H9 (cell line): Measurements from ENCODE around the gene IGFL1. TPM values are rescaled to one million over a fixed set of nuclear protein-coding genes. Genes with fewer than 3 reads are reported as not detected.

Source experiments
- DNase-seq: peaks from one replicate; pipeline ENCODE4 v3.0.0-alpha.2; 2017
- H2AFZ ChIP-seq: one replicate; pipeline ENCODE4 v1.6.1; 2013; ENCODE audit warnings: mild to moderate bottlenecking, low read length, control low read depth, moderate library complexity
- H2AK5ac ChIP-seq: 2 replicates; pipeline ENCODE4 v1.6.1; 2013; ENCODE audit warnings: low read length, control low read depth, mixed read lengths; ENCODE audit not compliant: insufficient read length
- H2BK120ac ChIP-seq: one replicate; pipeline ENCODE4 v1.6.1; 2013; ENCODE audit warnings: low read depth, mild to moderate bottlenecking, low read length, control low read depth, inconsistent platforms; ENCODE audit not compliant: poor library complexity, severe bottlenecking
- H2BK12ac ChIP-seq: 2 replicates; pipeline ENCODE4 v1.6.1; 2013; ENCODE audit warnings: low read length, control low read depth, mixed read lengths, low read depth; ENCODE audit not compliant: insufficient read length
- H2BK15ac ChIP-seq: 2 replicates; pipeline ENCODE4 v1.6.1; 2013; ENCODE audit warnings: low read depth, low read length, control low read depth
- H2BK20ac ChIP-seq: one replicate; pipeline ENCODE4 v1.6.1; 2013; ENCODE audit warnings: low read depth, mild to moderate bottlenecking, low read length, control low read depth, inconsistent platforms; ENCODE audit not compliant: poor library complexity, severe bottlenecking
- H2BK5ac ChIP-seq: 2 replicates; pipeline ENCODE4 v1.6.1; 2013; ENCODE audit warnings: low read length, control low read depth, mixed read lengths; ENCODE audit not compliant: insufficient read length
- H3K14ac ChIP-seq: 2 replicates; pipeline ENCODE4 v1.6.1; 2013; ENCODE audit warnings: low read length, control low read depth; ENCODE audit not compliant: insufficient read depth
- H3K18ac ChIP-seq: 2 replicates; pipeline ENCODE4 v1.6.1; 2013; ENCODE audit warnings: low read depth, mild to moderate bottlenecking, mixed read lengths, low read length, control low read depth; ENCODE audit not compliant: insufficient read length
- H3K23ac ChIP-seq: 2 replicates; pipeline ENCODE4 v1.6.1; 2013; ENCODE audit warnings: low read length, control low read depth, mixed read lengths, low read depth; ENCODE audit not compliant: insufficient read length
- H3K23me2 ChIP-seq: 2 replicates; pipeline ENCODE4 v1.6.1; 2013; ENCODE audit warnings: low read depth, mild to moderate bottlenecking, mixed read lengths, low read length, control low read depth; ENCODE audit not compliant: insufficient read length, poor library complexity, severe bottlenecking
- H3K27ac ChIP-seq: 2 replicates; pipeline ENCODE4 v1.5.1; 2013; ENCODE audit warnings: low read length, control low read depth, mixed read lengths, low read depth; ENCODE audit not compliant: insufficient read length
- H3K27me3 ChIP-seq: 2 replicates; pipeline ENCODE4 v1.6.1; 2013; ENCODE audit warnings: low read length, control low read depth, inconsistent platforms; ENCODE audit not compliant: insufficient read depth
- H3K4ac ChIP-seq: 2 replicates; pipeline ENCODE4 v1.6.1; 2013; ENCODE audit warnings: low read depth, mild to moderate bottlenecking, control low read depth, inconsistent platforms, low read length, moderate library complexity
- H3K4me1 ChIP-seq: 2 replicates; pipeline ENCODE4 v1.6.1; 2013; ENCODE audit warnings: low read length, control low read depth, inconsistent platforms; ENCODE audit not compliant: insufficient read depth
- H3K4me2 ChIP-seq: 2 replicates; pipeline ENCODE4 v1.6.1; 2013; ENCODE audit warnings: low read length, control low read depth, mixed read lengths; ENCODE audit not compliant: insufficient read length, insufficient read depth
- H3K56ac ChIP-seq: 2 replicates; pipeline ENCODE4 v1.6.1; 2013; ENCODE audit warnings: low read depth, mild to moderate bottlenecking, mixed read lengths, low read length, control low read depth; ENCODE audit not compliant: insufficient read length
- H3K79me1 ChIP-seq: 2 replicates; pipeline ENCODE4 v1.6.1; 2013; ENCODE audit warnings: low read depth, mild to moderate bottlenecking, moderate library complexity, low read length, control low read depth, inconsistent platforms; ENCODE audit not compliant: insufficient read depth, poor library complexity, severe bottlenecking
- H3K79me2 ChIP-seq: 2 replicates; pipeline ENCODE4 v1.6.1; 2013; ENCODE audit warnings: low read length, control low read depth, inconsistent platforms; ENCODE audit not compliant: insufficient read depth
- H3K9ac ChIP-seq: 2 replicates; pipeline ENCODE4 v1.6.1; 2013; ENCODE audit warnings: low read length, control low read depth, mixed read lengths; ENCODE audit not compliant: insufficient read length; ENCODE audit errors: extremely low read depth
- H3K9me3 ChIP-seq: one replicate; pipeline ENCODE4 v1.6.1; 2013; ENCODE audit warnings: low read depth, low read length, inconsistent platforms; ENCODE audit not compliant: control insufficient read depth
- H3T11ph ChIP-seq: one replicate; pipeline ENCODE4 v1.6.1; 2013; ENCODE audit warnings: mild to moderate bottlenecking, low read length, control low read depth, inconsistent platforms
- H4K20me1 ChIP-seq: one replicate; pipeline ENCODE4 v1.6.1; 2013; ENCODE audit not compliant: control insufficient read depth, insufficient read length, insufficient read depth
- H4K5ac ChIP-seq: 2 replicates; pipeline ENCODE4 v1.6.1; 2013; ENCODE audit warnings: low read depth, mild to moderate bottlenecking, mixed read lengths, low read length, control low read depth; ENCODE audit not compliant: insufficient read length
- H4K8ac ChIP-seq: replicated peaks from 2 replicates; pipeline ENCODE4 v1.6.1; 2013; ENCODE audit warnings: low read length, control low read depth, mixed read lengths, low read depth; ENCODE audit not compliant: insufficient read length
- H4K91ac ChIP-seq: 2 replicates; pipeline ENCODE4 v1.6.1; 2013; ENCODE audit warnings: low read depth, mild to moderate bottlenecking, moderate library complexity, mixed read lengths, low read length, control low read depth; ENCODE audit not compliant: insufficient read length
- H3K27ac Mint-ChIP-seq, 3 experiments: 2 replicates in 2 of 3; 3 replicates in 1 of 3; pipeline ENCODE4 v1.8.0; 2020 to 2021; ENCODE audit warnings: mixed read lengths in 3 of 3, mild to moderate bottlenecking in 1 of 3, moderate library complexity in 1 of 3
- H3K27me3 Mint-ChIP-seq: 2 replicates; pipeline ENCODE4 v1.8.0; 2021; ENCODE audit warnings: low read depth, mild to moderate bottlenecking, moderate library complexity, mixed read lengths
- H3K36me3 Mint-ChIP-seq, 3 experiments: 2 replicates in 2 of 3; 3 replicates in 1 of 3; pipeline ENCODE4 v1.8.0; 2020 to 2021; ENCODE audit warnings: low read depth in 3 of 3, mixed read lengths in 3 of 3; ENCODE audit not compliant: insufficient read depth in 1 of 3
- H3K4me1 Mint-ChIP-seq, 2 experiments: 2 replicates each; pipeline ENCODE4 v1.8.0; 2020; ENCODE audit warnings: mixed read lengths in 2 of 2
- H3K4me3 Mint-ChIP-seq, 2 experiments: 2 replicates in 1 of 2; 3 replicates in 1 of 2; pipeline ENCODE4 v1.8.0; 2020 to 2021; ENCODE audit warnings: mild to moderate bottlenecking in 2 of 2, mixed read lengths in 2 of 2, moderate library complexity in 1 of 2
- H3K9me3 Mint-ChIP-seq, 2 experiments: 2 replicates in 1 of 2; 3 replicates in 1 of 2; pipeline ENCODE4 v1.8.0; 2020; ENCODE audit warnings: mild to moderate bottlenecking in 2 of 2, mixed read lengths in 2 of 2, moderate library complexity in 1 of 2
- WGBS: extraction: QIAGEN DNeasy Blood & Tissue Kit; methylation state at CpG from one replicate; pipeline ENCODE4 v1.1.7; 2013; ENCODE audit warnings: missing lambda C conversion rate, low lambda C conversion rate, mixed read lengths; ENCODE audit not compliant: insufficient read length; ENCODE audit errors: extremely low coverage; 5-methylcytosine and 5-hydroxymethylcytosine counted together
- total RNA-seq: library from RNA; stranded (reverse); gene quantifications from 2 replicates; pipeline ENCODE4 v1.2.1, GENCODE V29; 2021
- TF ChIP-seq, protein P1 (sequence below): fragments of 200-600 bp; sonication (generic); conservative IDR thresholded peaks from 3 replicates; pipeline ENCODE4 v1.8.0; 2021; ENCODE audit warnings: antibody characterized with exemption, mild to moderate bottlenecking

The IGFL1 gene
- total RNA-seq, 1 experiment from 2014 or later: not detected

DNA sequence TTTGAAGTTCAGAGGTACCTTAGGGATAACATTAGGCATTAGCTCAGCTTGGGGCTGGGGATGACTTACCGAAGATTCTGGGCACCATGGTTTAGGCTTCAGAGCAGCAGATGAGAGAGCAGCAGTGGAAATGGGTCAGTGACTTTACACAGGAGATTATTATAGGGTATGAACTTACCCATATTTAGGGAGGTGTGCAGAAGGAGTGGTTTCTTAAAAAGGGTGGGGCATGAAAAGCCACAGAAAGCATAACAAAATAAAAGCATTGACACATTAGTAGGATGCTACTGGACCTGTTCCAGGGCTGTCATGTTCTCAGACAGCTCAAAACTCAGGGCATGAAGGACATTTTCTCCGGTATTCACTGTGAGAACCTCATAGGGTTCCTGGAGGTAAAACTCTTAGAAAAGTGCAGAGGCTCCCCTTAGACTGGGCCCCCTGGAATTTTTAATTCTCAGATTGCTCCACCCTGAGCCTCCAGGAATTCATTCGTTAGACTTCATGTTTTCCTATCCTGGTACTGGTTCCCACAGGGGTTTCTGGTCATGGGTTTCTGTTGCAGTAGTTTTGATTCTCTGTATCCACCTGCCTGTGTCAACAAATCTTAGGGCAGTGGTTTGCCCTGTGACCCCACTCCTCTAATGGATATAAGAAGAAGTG is 20.7 kb downstream of the IGFL1 start:
- no peak overlapping the region for H3K23ac ChIP-seq
- DNase-seq: no peak
- H2AFZ ChIP-seq: no peak overlapping the region
- no peak overlapping the region for H3K56ac ChIP-seq
- H3K27ac Mint-ChIP-seq: no peak overlapping the region
- no peak overlapping the region for H2BK20ac ChIP-seq
- peaks cover 13% of the 10 kb centered on the region for H3K27me3 Mint-ChIP-seq
- H3K4me1 ChIP-seq: no peaks in the 10 kb centered on the region; the same call in 1 of the 2 replicates
- no peaks in the 10 kb centered on the region for H3K79me2 ChIP-seq
- H2BK12ac ChIP-seq: no peak overlapping the region
- H4K5ac ChIP-seq: no peak overlapping the region
- H3K36me3 Mint-ChIP-seq: no peaks in the 10 kb centered on the region
- no peak overlapping the region for H2AK5ac ChIP-seq
- H3K23me2 ChIP-seq: no peaks in the 10 kb centered on the region
- no peak overlapping the region for H3K4me2 ChIP-seq
- H3K4me1 Mint-ChIP-seq: peaks cover 11 to 20% of the 10 kb centered on the region in 2 experiments
- no peaks in the 10 kb centered on the region for H3K79me1 ChIP-seq
- no peak overlapping the region for H4K91ac ChIP-seq
- WGBS: no CpG with 5 or more reads among the region's 3 CpGs
- no peak overlapping the region for H2BK15ac ChIP-seq
- no peak overlapping the region for H3K18ac ChIP-seq
- H3K9me3 ChIP-seq: no peaks in the 10 kb centered on the region
- TF ChIP-seq, protein P1, sequence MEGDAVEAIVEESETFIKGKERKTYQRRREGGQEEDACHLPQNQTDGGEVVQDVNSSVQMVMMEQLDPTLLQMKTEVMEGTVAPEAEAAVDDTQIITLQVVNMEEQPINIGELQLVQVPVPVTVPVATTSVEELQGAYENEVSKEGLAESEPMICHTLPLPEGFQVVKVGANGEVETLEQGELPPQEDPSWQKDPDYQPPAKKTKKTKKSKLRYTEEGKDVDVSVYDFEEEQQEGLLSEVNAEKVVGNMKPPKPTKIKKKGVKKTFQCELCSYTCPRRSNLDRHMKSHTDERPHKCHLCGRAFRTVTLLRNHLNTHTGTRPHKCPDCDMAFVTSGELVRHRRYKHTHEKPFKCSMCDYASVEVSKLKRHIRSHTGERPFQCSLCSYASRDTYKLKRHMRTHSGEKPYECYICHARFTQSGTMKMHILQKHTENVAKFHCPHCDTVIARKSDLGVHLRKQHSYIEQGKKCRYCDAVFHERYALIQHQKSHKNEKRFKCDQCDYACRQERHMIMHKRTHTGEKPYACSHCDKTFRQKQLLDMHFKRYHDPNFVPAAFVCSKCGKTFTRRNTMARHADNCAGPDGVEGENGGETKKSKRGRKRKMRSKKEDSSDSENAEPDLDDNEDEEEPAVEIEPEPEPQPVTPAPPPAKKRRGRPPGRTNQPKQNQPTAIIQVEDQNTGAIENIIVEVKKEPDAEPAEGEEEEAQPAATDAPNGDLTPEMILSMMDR: no peak
- no peak overlapping the region for H3K4me3 Mint-ChIP-seq
- no peak overlapping the region for H3K9ac ChIP-seq
- no peak overlapping the region for H3K27ac ChIP-seq
- H4K8ac ChIP-seq: no peak overlapping the region
- H3K14ac ChIP-seq: no peak overlapping the region
- H3K4ac ChIP-seq: no peak overlapping the region
- H3T11ph ChIP-seq: no peak overlapping the region
- H3K27me3 ChIP-seq: no peaks in the 10 kb centered on the region
- H3K9me3 Mint-ChIP-seq: no peaks in the 10 kb centered on the region
- H2BK120ac ChIP-seq: no peak overlapping the region
- no peaks in the 10 kb centered on the region for H4K20me1 ChIP-seq
- H2BK5ac ChIP-seq: no peak overlapping the region
